PFSK-1 (cell line): ENCODE measurements around the gene GCN1.

Experiments
- FOXP2 ChIP-seq: optimal IDR thresholded peaks from 2 replicates; pipeline ENCODE3; 2011; ENCODE audit warnings: borderline replicate concordance, control low read depth, inconsistent platforms; ENCODE audit not compliant: insufficient read depth; ENCODE audit errors: extremely low read length, extremely low read depth
- POLR2AphosphoS5 ChIP-seq: IDR thresholded peaks from 2 replicates; pipeline ENCODE4 v1.6.1; 2012; ENCODE audit warnings: low read depth, mild to moderate bottlenecking, control low read depth, low read length, moderate library complexity
- REST ChIP-seq, 2 experiments: IDR thresholded peaks; 2 replicates each; pipeline versions ENCODE4 v1.6.1 to v1.8.0; 2011 to 2012; ENCODE audit warnings: low read depth in 2 of 2, low read length in 2 of 2, control low read depth in 1 of 2, inconsistent platforms in 1 of 2, mild to moderate bottlenecking in 1 of 2, moderate library complexity in 1 of 2; ENCODE audit not compliant: insufficient read depth in 1 of 2
- SIN3A ChIP-seq: IDR thresholded peaks from 2 replicates; pipeline ENCODE4 v1.6.1; 2012; ENCODE audit warnings: mild to moderate bottlenecking, low read length, moderate library complexity, borderline replicate concordance; ENCODE audit not compliant: insufficient read depth
- TAF1 ChIP-seq: IDR thresholded peaks from 2 replicates; pipeline ENCODE4 v1.6.1; 2012; ENCODE audit warnings: low read length, control low read depth, borderline replicate concordance; ENCODE audit not compliant: insufficient read depth

Gene GCN1

GRCh38 chr12:120170631-120171030 lies 23.9 kb downstream of the GCN1 start:
- TF ChIP-seq FOXP2 (no peak), TAF1 (no peak), REST (IDR thresholded peaks at IDR 0.05; ENCODE audit: insufficient read depth in 1 of 2, low read depth in 2 of 2, low read length in 2 of 2) (no peak), POLR2AphosphoS5 (no peak), SIN3A (no peak)

GRCh38 chr12:120169946-120170345 lies 24.6 kb downstream of the GCN1 start:
- no peak for TF ChIP-seq SIN3A
- TF ChIP-seq FOXP2: no peak
- TF ChIP-seq TAF1: no peak
- TF ChIP-seq REST (IDR thresholded peaks at IDR 0.05; ENCODE audit: insufficient read depth in 1 of 2, low read depth in 2 of 2, low read length in 2 of 2): no peak
- TF ChIP-seq POLR2AphosphoS5: no peak

- TF ChIP-seq REST (IDR thresholded peaks at IDR 0.05; ENCODE audit: insufficient read depth in 1 of 2, low read depth in 2 of 2, low read length in 2 of 2) (no peak), SIN3A (no peak), FOXP2 (no peak), TAF1 (no peak), POLR2AphosphoS5 (no peak)
Measured at GRCh38 chr12:120168337-120168736, 26.2 kb downstream of the GCN1 start.

- TF ChIP-seq SIN3A (no peak), REST (IDR thresholded peaks at IDR 0.05; ENCODE audit: insufficient read depth in 1 of 2, low read depth in 2 of 2, low read length in 2 of 2) (no peak), TAF1 (no peak), FOXP2 (no peak)
Measured at GRCh38 chr12:120167529-120168095, 26.9 kb downstream of the GCN1 start.

- TF ChIP-seq SIN3A: no peak
- no peak for TF ChIP-seq FOXP2
Measured at GRCh38 chr12:120164293-120164692, 30.2 kb downstream of the GCN1 start.
